GM06990 (cell line): Measurements from ENCODE around the gene STAC2.

ENCODE experiments used
- DNase-seq: peaks from one replicate; pipeline ENCODE4 v3.0.0-alpha.2; 2011; ENCODE audit not compliant: insufficient read length; ENCODE audit errors: extremely low read depth
- H3K27me3 ChIP-seq: replicated peaks from 2 replicates; pipeline ENCODE4 v1.6.0; 2011; ENCODE audit warnings: low read length; ENCODE audit not compliant: control insufficient read depth, insufficient read depth
- H3K36me3 ChIP-seq: 2 replicates; pipeline ENCODE4 v1.5.1; 2011; ENCODE audit warnings: low read length; ENCODE audit not compliant: control insufficient read depth, insufficient read depth
- H3K4me3 ChIP-seq: replicated peaks from 2 replicates; pipeline ENCODE4 v1.5.1; 2011; ENCODE audit warnings: low read depth, mild to moderate bottlenecking, control low read depth, low read length
- TF ChIP-seq, protein P1 (sequence below): IDR thresholded peaks from 2 replicates; pipeline ENCODE4 v1.5.1; 2011; ENCODE audit warnings: low read length, control low read depth, mild to moderate bottlenecking, inconsistent platforms; ENCODE audit not compliant: insufficient read depth, poor library complexity, severe bottlenecking

Gene STAC2

DNA sequence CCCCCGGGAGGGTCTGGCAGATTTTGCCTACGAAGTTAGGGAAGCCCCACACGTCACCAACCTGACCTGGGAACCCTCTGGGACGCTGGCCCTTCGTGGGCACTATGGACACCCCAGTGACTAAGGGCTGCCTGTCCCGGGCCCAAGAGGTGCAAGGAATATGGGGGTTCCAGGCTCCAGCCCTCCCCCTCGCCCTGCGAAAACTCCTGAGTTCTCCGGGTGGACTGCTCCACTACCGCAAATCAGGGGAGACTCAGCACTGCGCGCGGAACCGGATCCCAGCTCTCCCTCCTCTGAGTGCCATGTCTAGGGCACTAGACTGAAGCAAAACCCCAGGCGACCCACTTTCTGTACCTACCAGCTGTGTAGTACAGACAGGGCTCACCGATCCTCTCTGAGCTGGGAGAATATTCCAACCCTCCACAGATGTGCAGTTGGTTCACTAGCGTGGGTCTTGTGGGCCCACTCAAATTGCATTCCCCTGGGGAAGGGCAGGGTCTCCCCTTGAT lies 59.9 kb downstream of the STAC2 start, which contains the start of gene ARL5C:
Gene ARL5C, minus strand, starts transcription at position 321 of the 509 bp plus-strand sequence. CDS start 401 bp downstream, outside the sequence.
- Histone ChIP-seq H3K4me3 (peak within 1 kb of the TSS; percentile 68), H3K27me3 (no peaks in the 10 kb centered on the region; the same call in 1 of the 2 replicates), H3K36me3 (no peaks in the 10 kb centered on the region)
- TF ChIP-seq, protein P1, sequence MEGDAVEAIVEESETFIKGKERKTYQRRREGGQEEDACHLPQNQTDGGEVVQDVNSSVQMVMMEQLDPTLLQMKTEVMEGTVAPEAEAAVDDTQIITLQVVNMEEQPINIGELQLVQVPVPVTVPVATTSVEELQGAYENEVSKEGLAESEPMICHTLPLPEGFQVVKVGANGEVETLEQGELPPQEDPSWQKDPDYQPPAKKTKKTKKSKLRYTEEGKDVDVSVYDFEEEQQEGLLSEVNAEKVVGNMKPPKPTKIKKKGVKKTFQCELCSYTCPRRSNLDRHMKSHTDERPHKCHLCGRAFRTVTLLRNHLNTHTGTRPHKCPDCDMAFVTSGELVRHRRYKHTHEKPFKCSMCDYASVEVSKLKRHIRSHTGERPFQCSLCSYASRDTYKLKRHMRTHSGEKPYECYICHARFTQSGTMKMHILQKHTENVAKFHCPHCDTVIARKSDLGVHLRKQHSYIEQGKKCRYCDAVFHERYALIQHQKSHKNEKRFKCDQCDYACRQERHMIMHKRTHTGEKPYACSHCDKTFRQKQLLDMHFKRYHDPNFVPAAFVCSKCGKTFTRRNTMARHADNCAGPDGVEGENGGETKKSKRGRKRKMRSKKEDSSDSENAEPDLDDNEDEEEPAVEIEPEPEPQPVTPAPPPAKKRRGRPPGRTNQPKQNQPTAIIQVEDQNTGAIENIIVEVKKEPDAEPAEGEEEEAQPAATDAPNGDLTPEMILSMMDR, result no peak
- DNase-seq, result no peak

DNA sequence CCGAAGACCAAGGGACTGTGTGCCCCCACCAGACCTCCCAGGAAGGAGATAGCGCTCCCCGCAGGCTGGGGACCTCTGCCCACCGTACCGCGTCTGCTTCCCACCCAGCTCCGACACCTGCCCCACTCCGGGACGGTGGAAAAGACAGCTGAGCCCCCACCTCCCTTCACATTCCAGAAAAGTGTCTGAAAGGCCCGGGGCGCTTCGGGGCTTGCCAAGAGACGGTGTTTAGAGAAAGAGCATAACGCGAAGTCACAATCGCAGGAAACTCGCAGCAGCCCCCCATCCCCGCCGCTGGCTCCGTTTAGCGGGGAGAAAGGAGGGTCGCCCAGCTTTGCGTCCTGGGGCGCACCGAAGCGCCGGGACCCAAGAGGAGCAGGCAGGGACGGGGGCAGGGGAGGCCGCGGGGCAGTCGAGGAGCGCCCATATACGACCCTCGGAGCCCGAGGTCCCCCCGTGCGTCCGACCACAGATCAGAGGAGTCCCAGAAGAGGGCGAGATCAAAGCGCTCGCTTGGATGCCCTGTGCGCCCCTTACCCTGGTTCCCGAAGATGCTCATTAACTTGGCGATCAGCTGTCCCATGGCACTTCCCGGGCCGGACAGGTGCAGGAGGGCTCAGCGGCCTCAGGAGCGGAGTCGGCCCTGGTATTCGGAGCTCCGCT lies 60.4 kb downstream of the STAC2 start:
- TF ChIP-seq, protein P1, result no peak
- DNase-seq, result no peak

DNA sequence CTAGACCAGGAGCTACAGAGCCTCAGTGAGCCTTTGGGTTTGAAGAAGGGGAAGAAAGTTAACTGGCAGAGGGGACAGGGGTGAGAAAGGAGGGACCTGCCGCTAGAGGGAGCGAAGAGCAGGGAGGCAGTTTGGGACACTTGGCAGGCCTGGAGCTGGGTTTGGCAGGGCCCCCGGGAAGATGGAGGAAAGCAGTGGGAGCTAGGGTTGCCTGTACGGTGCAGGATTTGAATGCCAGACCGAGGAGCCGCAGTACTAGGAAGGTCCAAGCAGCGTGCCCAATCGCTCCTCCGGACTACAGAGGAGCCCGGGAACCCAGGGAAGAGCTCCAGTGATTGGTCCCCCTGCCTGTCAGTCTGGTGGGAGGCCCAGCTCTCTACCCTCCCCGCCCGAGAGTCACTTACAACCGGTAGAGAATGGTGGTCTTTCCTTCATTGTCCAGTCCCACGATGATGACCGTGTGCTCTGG lies 61.0 kb downstream of the STAC2 start:
- Histone ChIP-seq H3K36me3 (no peaks in the 10 kb centered on the region), H3K4me3 (peak overlapping the region; percentile 68), H3K27me3 (no peaks in the 10 kb centered on the region; the same call in 1 of the 2 replicates)
- peak; percentile 84 for DNase-seq
- TF ChIP-seq, protein P1, result peak; percentile 96

More for the DNA sequence above, 60.4 kb downstream of the STAC2 start:
- H3K4me3 ChIP-seq, result peak overlapping the region; percentile 68
- H3K27me3 ChIP-seq, result no peaks in the 10 kb centered on the region; the same call in 1 of the 2 replicates
- no peaks in the 10 kb centered on the region for H3K36me3 ChIP-seq

DNA sequence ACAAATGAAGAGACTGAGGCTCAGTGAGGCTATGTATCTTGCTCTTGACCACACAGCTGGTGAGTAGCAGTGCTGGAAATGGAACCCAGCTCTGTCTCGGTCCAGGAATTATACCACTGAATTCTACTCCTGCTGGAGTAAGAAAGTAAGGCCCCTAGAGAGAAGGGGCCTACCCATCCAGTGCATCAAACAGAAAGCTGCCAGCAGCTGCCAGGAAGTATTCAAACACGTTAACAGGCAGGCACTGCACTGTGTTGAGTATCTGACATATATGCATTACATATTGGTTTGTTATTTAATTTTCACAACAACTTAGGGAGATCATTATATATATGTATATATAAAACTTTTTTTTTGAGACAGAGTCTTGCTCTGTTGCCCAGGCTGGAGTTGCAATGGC lies 63.8 kb downstream of the STAC2 start:
- Histone ChIP-seq H3K4me3 (no peak overlapping the region), H3K27me3 (no peaks in the 10 kb centered on the region; the same call in 1 of the 2 replicates), H3K36me3 (no peaks in the 10 kb centered on the region)
- DNase-seq, result no peak
- TF ChIP-seq, protein P1, result no peak
